ENCODE data around the gene HUS1. TPM values are rescaled to one million over a fixed set of nuclear protein-coding genes. Genes with fewer than 3 reads are reported as not detected.

The HUS1 gene
- total and polyA plus RNA-seq, 2 of the 13 experiments (the other 11 are each of a cell fraction or from before 2014, with no cell fraction given), result 14.8 to 16.9 TPM

- TF ChIP-seq ZBTB37 (CRISPR knock-in tag; IDR thresholded peaks at IDR 0.05) (no peak), KDM2A (CRISPR knock-in tag; IDR thresholded peaks at IDR 0.05; ENCODE audit: borderline replicate concordance, low read depth) (no peak), ZNF292 (CRISPR knock-in tag; IDR thresholded peaks at IDR 0.05; ENCODE audit: borderline replicate concordance, low read depth) (no peak), RNF219 (CRISPR knock-in tag; IDR thresholded peaks at IDR 0.05) (no peak), KLF13 (CRISPR knock-in tag; IDR thresholded peaks at IDR 0.05) (no peak), RARG (CRISPR knock-in tag; IDR thresholded peaks at IDR 0.05; ENCODE audit: low read depth) (no peak), ZSCAN12 (CRISPR knock-in tag; IDR thresholded peaks at IDR 0.05) (no peak)
Observed at GRCh38 chr7:47942132-47942531, 37.3 kb downstream of the HUS1 start (continued).

GRCh38 chr7:47941136-47941844, 38.1 kb downstream of the HUS1 start:
- H3K4me1 ChIP-seq (ENCODE audit: insufficient read depth, low read length), result peaks cover 9% of the 10 kb centered on the region
- BruUV-seq (replicated peaks), result no TSS peak
- DNase-seq (ENCODE audit: low spot score) (no peak), ATAC-seq (no peak; the same call in 2 of the 3 replicates), FAIRE-seq (no peak)
- H3K9me3 ChIP-seq (ENCODE audit: low read length), result no peaks in the 10 kb centered on the region
- no peaks in the 10 kb centered on the region for H3K79me2 ChIP-seq (ENCODE audit: insufficient read depth, low read length)
- no peaks in the 10 kb centered on the region for H4K20me1 ChIP-seq (ENCODE audit: insufficient read depth, low read length)
- ChIA-PET CTCF (ENCODE audit: low intra/inter-chr PET ratio, low total read pairs) (no interaction called here), POLR2A (no interaction called here)
- no peaks in the 10 kb centered on the region for H3K36me3 ChIP-seq (replicated peaks in 1 of 2; ENCODE audit: control insufficient read depth in 1 of 2, insufficient read depth in 2 of 2, low read length in 2 of 2)
- no peak overlapping the region for H3K9ac ChIP-seq (ENCODE audit: insufficient read depth, low read depth, low read length)
- in situ Hi-C loops (cut with HindIII; ENCODE audit: extremely low pct_ligation_motif_present, low pct_unique_long_range_greater_than_20kb) (no loop called here), intact Hi-C loops (cut with micrococcal nuclease; ENCODE audit: unreplicated experiment) (loop anchor here (10.0 kb wide), 1 partner anchor 676 kb away; no protein-coding TSS in a partner anchor)
- no peak for TF ChIP-seq ZNF614 (CRISPR knock-in tag; IDR thresholded peaks at IDR 0.05; ENCODE audit: borderline replicate concordance)
- TF ChIP-seq ZNF484 (CRISPR knock-in tag; IDR thresholded peaks at IDR 0.05; ENCODE audit: borderline replicate concordance, low read depth), result no peak
- no peak for TF ChIP-seq TBX3 (IDR thresholded peaks at IDR 0.05; ENCODE audit: borderline replicate concordance)
- no peak for TF ChIP-seq DPF2 (CRISPR knock-in tag; IDR thresholded peaks at IDR 0.05; ENCODE audit: borderline replicate concordance, low read depth)
- TF ChIP-seq ZBTB25 (CRISPR knock-in tag; IDR thresholded peaks at IDR 0.05), result no peak
- TF ChIP-seq FOXC1 (CRISPR knock-in tag; IDR thresholded peaks at IDR 0.05; ENCODE audit: borderline replicate concordance), result no peak
- no peak for TF ChIP-seq MAFF (IDR thresholded peaks at IDR 0.05; ENCODE audit: low read depth, low read length)
- no peak for TF ChIP-seq PREB (CRISPR knock-in tag; IDR thresholded peaks at IDR 0.05)
- no peak for TF ChIP-seq ZNF282 (IDR thresholded peaks at IDR 0.05; ENCODE audit: partially characterized antibody)
- H3K27me3 ChIP-seq (ENCODE audit: control insufficient read depth in 1 of 2, insufficient read depth in 2 of 2, low read length in 2 of 2), result peaks cover 3 to 7% of the 10 kb centered on the region in 2 experiments; a peak in 3 of 5 replicates
- no peak overlapping the region for H3K4me2 ChIP-seq (ENCODE audit: low read depth, low read length)
- 33% methylated on average over 7 of the region's 9 CpGs for WGBS (ENCODE audit: low lambda C conversion rate)
- no peak overlapping the region for H3K4me3 ChIP-seq (replicated peaks in 1 of 3; ENCODE audit: insufficient read depth in 1 of 3, low read depth in 2 of 3, low read length in 3 of 3)
- no peak overlapping the region for H2AFZ ChIP-seq (ENCODE audit: low read length)
- H3K27ac ChIP-seq (ENCODE audit: extremely low read length, insufficient read depth, low read length), result no peak overlapping the region
